Memory B cell (primary cell): ENCODE results near the gene PDE7B.

ENCODE experiments used
- ATAC-seq: fragments of 150-1000 bp; cut with Tn5 transposase; 2 replicates; pipeline ENCODE4 v1.10.0; 2021; ENCODE audit warnings: low read depth, mild to moderate bottlenecking, moderate library complexity
- DNase-seq, 2 donors: peaks; one replicate each; pipeline ENCODE4 v3.0.0; 2022; ENCODE audit warnings: low spot score in 2 of 2
- H3K27ac Mint-ChIP-seq: one replicate; pipeline ENCODE4 v1.8.0; 2022; ENCODE audit warnings: mild to moderate bottlenecking, moderate library complexity, mixed read lengths
- H3K27me3 Mint-ChIP-seq: one replicate; pipeline ENCODE4 v1.8.0; 2022; ENCODE audit warnings: mixed read lengths
- H3K36me3 Mint-ChIP-seq: one replicate; pipeline ENCODE4 v1.8.0; 2022; ENCODE audit warnings: mild to moderate bottlenecking, mixed read lengths
- H3K4me1 Mint-ChIP-seq: one replicate; pipeline ENCODE4 v1.8.0; 2022; ENCODE audit warnings: mixed read lengths
- H3K4me3 Mint-ChIP-seq: one replicate; pipeline ENCODE4 v1.8.0; 2022; ENCODE audit warnings: mild to moderate bottlenecking, moderate library complexity, mixed read lengths
- H3K9me3 Mint-ChIP-seq: one replicate; pipeline ENCODE4 v1.8.0; 2022; ENCODE audit warnings: mixed read lengths

Gene PDE7B

DNA sequence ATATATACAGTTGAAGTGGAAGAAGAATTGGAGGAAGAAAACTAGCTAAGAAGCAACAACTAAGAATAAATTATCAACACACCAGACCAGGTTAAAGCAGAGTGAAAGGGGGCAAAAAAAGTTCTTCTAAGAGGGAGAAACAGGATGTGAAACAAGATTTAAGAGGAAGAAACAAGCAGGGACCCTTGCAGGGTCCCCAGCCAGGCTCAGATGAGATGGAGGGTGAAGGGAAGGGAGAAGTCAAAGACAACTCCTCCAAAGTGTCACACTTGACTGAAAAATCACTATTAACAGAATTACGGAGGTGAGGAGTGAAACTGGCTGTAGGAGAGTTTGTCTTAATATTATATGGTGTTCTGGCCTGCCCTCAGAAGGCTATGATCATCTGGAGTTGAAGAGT is 333.2 kb downstream of the PDE7B start:
- Mint-ChIP-seq H3K9me3 (no peaks in the 10 kb centered on the region), H3K27ac (peak overlapping the region; percentile 4), H3K36me3 (peaks cover 4% of the 10 kb centered on the region), H3K4me1 (peaks cover 11% of the 10 kb centered on the region), H3K27me3 (no peaks in the 10 kb centered on the region), H3K4me3 (no peak overlapping the region)
- no peak for DNase-seq
- peak; percentile 72 for ATAC-seq

GRCh38 chr6:136186363-136186762 is 334.9 kb downstream of the PDE7B start:
- peaks cover 6% of the 10 kb centered on the region for H3K36me3 Mint-ChIP-seq

DNA sequence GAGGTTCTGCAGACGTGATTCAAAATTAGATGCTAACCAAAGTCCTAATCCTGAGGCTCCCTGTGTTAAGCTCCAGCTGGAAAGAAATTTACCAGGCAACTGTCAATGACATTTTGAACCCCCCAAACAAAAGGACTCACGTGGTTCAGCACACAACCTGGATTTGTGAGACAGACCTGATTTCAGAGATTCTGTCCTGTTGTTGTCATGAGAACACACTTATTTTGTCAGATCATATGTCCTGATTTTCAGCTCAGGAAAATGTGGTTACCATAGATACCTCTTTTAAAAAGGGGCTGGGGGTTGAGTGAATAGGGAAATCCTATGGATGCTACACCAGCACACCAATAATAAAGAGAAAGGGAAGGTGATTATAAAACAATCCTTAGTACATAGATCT is 337.0 kb downstream of the PDE7B start:
- Mint-ChIP-seq H3K9me3 (no peaks in the 10 kb centered on the region), H3K27me3 (no peaks in the 10 kb centered on the region), H3K4me1 (peaks cover 11% of the 10 kb centered on the region), H3K27ac (no peak overlapping the region), H3K36me3 (peaks cover 8% of the 10 kb centered on the region), H3K4me3 (no peak overlapping the region)
- no peak for DNase-seq
- no peak for ATAC-seq

More at GRCh38 chr6:136186363-136186762, 334.9 kb downstream of the PDE7B start:
- Mint-ChIP-seq H3K9me3 (no peaks in the 10 kb centered on the region), H3K27me3 (no peaks in the 10 kb centered on the region), H3K4me1 (peaks cover 11% of the 10 kb centered on the region), H3K4me3 (no peak overlapping the region), H3K27ac (no peak overlapping the region)
- DNase-seq (no peak), ATAC-seq (no peak)

GRCh38 chr6:136189104-136189503 is 337.6 kb downstream of the PDE7B start:
- ATAC-seq (no peak), DNase-seq (no peak)
- Mint-ChIP-seq H3K27me3 (no peaks in the 10 kb centered on the region), H3K4me1 (peaks cover 6% of the 10 kb centered on the region), H3K36me3 (peaks cover 11% of the 10 kb centered on the region), H3K4me3 (no peak overlapping the region), H3K9me3 (no peaks in the 10 kb centered on the region), H3K27ac (no peak overlapping the region)

DNA sequence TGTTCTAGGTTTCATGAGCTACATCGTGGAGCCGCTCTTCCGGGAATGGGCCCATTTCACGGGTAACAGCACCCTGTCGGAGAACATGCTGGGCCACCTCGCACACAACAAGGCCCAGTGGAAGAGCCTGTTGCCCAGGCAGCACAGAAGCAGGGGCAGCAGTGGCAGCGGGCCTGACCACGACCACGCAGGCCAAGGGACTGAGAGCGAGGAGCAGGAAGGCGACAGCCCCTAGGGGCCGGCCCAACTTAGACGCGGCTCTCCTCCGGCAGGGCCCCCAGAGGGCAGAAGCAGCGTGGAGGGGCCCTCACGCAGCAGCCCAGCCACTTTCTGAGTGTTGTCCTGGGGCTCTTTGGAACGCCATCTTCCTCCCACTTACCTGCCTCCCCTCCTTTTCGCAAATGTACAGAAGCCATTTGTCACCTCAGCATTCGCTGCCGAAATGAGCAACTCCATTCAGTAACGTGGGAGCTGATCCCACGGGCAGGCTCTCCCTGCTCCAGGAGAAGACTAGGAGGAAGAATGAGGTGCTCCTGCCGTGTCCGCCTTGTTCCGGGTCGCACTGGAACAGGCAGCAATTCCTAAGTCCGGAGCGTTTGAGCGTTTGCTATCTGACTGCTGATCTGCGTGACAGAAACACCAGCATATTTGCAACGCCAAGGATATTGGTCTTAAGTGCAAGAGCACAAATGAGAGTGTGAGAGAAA is 340.3 kb downstream of the PDE7B start:
- Mint-ChIP-seq H3K4me3 (no peak overlapping the region), H3K36me3 (peaks cover 11% of the 10 kb centered on the region), H3K27ac (no peak overlapping the region), H3K27me3 (no peaks in the 10 kb centered on the region), H3K4me1 (no peaks in the 10 kb centered on the region), H3K9me3 (no peaks in the 10 kb centered on the region)
- ATAC-seq (no peak), DNase-seq (no peak)

DNA sequence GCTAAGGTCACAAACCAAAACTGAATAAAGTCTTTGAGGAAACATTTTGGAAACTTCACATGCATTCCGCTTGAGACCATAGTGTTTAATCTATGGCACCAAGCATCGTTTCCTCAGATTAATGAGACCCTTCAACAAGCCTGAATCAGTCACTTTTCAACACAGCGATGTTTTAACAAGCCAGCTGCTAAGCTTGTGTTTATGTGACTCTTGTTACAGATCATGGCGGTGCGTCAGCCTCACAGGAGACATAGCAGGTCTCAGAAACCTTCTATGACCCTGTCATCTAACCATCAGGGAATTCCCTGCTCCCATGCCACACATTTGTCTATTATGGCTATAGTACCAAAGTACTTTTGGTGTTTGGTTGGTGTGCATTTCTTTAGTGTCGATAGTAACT is 341.4 kb downstream of the PDE7B start:
- ATAC-seq = no peak
- no peaks in the 10 kb centered on the region for H3K4me1 Mint-ChIP-seq
- H3K4me3 Mint-ChIP-seq = no peak overlapping the region
- peaks cover 9% of the 10 kb centered on the region for H3K36me3 Mint-ChIP-seq
- H3K9me3 Mint-ChIP-seq = no peaks in the 10 kb centered on the region
- no peaks in the 10 kb centered on the region for H3K27me3 Mint-ChIP-seq
- H3K27ac Mint-ChIP-seq = no peak overlapping the region
- no peak for DNase-seq

- no peak overlapping the region for H3K27ac Mint-ChIP-seq
- H3K9me3 Mint-ChIP-seq = no peaks in the 10 kb centered on the region
- H3K27me3 Mint-ChIP-seq = peaks cover 8% of the 10 kb centered on the region
- DNase-seq (no peak), ATAC-seq (no peak)
- no peaks in the 10 kb centered on the region for H3K4me1 Mint-ChIP-seq
- H3K36me3 Mint-ChIP-seq = no peaks in the 10 kb centered on the region
- no peak overlapping the region for H3K4me3 Mint-ChIP-seq
These were observed 350.2 kb downstream of the PDE7B start for GRCh38 chr6:136201732-136202131.

GRCh38 chr6:136208783-136209182 is 357.3 kb downstream of the PDE7B start:
- Mint-ChIP-seq H3K27ac (no peak overlapping the region), H3K27me3 (peaks cover 6% of the 10 kb centered on the region), H3K4me1 (no peaks in the 10 kb centered on the region), H3K9me3 (no peaks in the 10 kb centered on the region), H3K4me3 (no peak overlapping the region), H3K36me3 (no peaks in the 10 kb centered on the region)
- no peak for ATAC-seq
- DNase-seq = no peak

DNA sequence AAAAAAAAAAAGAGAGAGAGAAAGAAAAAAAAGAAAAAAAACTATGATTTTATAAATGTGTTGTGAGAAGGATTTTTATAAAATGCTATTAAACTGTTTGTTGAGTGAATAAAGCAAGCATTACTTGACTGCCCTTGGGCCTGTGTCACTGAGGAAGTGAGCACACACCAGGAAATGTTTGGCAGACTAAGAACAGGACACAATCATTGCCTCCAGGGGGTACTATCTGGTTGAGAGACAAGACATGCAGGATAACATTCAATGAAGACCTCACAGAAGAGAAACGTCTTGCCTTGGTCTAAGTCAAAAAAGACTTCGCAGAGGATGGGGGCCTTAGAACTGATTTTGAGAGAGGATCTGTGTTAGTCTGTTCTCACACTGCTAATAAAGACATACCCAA is 358.0 kb downstream of the PDE7B start:
- H3K9me3 Mint-ChIP-seq = no peaks in the 10 kb centered on the region

GRCh38 chr6:136210398-136211165 is 359.1 kb downstream of the PDE7B start:
- Mint-ChIP-seq H3K27me3 (peaks cover 6% of the 10 kb centered on the region), H3K36me3 (no peaks in the 10 kb centered on the region), H3K27ac (no peak overlapping the region), H3K4me1 (no peaks in the 10 kb centered on the region), H3K4me3 (no peak overlapping the region), H3K9me3 (no peaks in the 10 kb centered on the region)
- DNase-seq = no peak
- ATAC-seq = no peak

More for the DNA sequence above, 358.0 kb downstream of the PDE7B start:
- Mint-ChIP-seq H3K27ac (no peak overlapping the region), H3K36me3 (no peaks in the 10 kb centered on the region), H3K4me1 (no peaks in the 10 kb centered on the region), H3K4me3 (no peak overlapping the region), H3K27me3 (peaks cover 6% of the 10 kb centered on the region)
- no peak for DNase-seq
- ATAC-seq = no peak

- Mint-ChIP-seq H3K9me3 (no peaks in the 10 kb centered on the region), H3K4me3 (no peak overlapping the region), H3K27me3 (peaks cover 3% of the 10 kb centered on the region), H3K4me1 (no peaks in the 10 kb centered on the region), H3K36me3 (no peaks in the 10 kb centered on the region), H3K27ac (no peak overlapping the region)
- ATAC-seq = no peak
- DNase-seq = no peak
These were observed 361.1 kb downstream of the PDE7B start for GRCh38 chr6:136212608-136213007.

GRCh38 chr6:136213012-136213539 is 361.6 kb downstream of the PDE7B start:
- no peak overlapping the region for H3K27ac Mint-ChIP-seq
- no peak for ATAC-seq
- H3K4me3 Mint-ChIP-seq = no peak overlapping the region
- no peak for DNase-seq
- no peaks in the 10 kb centered on the region for H3K4me1 Mint-ChIP-seq
- peaks cover 3% of the 10 kb centered on the region for H3K27me3 Mint-ChIP-seq
- H3K9me3 Mint-ChIP-seq = no peaks in the 10 kb centered on the region
- H3K36me3 Mint-ChIP-seq = no peaks in the 10 kb centered on the region

DNA sequence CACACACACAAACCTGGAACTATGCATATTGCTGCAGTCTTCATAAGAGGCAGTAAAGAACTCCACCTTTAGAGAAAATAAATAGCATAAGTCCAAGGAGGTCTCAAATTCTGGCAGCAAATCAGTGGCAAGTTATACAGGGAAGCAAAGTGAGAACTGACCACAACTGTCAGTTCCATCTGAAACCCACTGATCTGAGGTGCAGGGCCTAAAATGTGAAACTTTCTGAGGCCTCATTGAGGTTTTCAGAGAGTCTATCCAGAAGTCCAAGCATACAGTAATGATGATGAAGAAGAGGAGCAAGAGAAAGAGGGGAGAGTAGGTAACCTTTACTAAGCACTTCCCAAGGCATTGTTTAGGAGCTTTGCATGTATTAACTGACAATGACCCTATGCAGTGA is 362.4 kb downstream of the PDE7B start:
- DNase-seq (no peak), ATAC-seq (no peak)
- Mint-ChIP-seq H3K9me3 (peaks cover under 1% of the 10 kb centered on the region), H3K27ac (no peak overlapping the region), H3K27me3 (peaks cover under 1% of the 10 kb centered on the region), H3K36me3 (no peaks in the 10 kb centered on the region), H3K4me1 (no peaks in the 10 kb centered on the region), H3K4me3 (no peak overlapping the region)

DNA sequence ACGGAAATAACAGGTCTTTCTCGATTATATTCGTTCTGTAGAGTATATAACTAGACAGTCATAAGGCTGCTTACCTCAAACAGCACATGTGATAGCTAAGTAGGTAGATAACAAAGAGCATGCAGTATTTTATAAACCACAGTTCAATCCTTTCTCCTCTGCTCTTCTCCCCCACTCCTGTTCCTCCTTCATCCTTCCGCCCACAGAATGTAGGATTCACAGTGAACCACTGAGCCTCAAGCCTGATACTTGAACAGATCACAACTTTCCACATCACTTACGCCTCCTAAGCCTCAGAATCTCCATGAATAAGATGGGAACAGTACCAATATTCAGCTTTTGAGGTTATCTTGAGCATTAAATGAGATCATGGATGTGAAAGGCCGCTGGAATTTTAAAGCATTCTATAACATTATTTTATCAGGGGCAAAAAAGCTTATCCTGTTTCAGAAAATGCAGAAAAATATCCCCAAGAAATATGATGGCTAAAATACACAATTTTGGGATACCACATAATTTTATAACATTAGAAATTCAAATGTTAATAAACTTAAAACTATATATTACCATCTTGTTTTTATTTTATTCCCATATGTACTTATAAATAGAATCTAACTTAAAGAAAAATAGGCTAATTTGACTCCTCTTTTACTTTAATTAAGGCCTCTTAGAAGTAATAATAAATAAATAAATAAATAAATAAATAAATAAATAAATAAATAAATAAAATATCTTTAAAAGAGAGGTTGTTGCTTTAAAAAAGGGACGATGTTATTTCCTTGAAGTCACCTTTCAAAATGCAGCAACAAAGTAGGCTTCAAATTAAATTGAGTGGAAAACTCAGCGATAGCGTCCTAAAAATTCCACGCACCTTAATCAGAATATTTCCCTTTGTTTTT is 365.3 kb downstream of the PDE7B start:
- Mint-ChIP-seq H3K27me3 (peaks cover 4% of the 10 kb centered on the region), H3K9me3 (peaks cover 5% of the 10 kb centered on the region), H3K4me1 (no peaks in the 10 kb centered on the region), H3K36me3 (peaks cover 4% of the 10 kb centered on the region), H3K4me3 (no peak overlapping the region), H3K27ac (no peak overlapping the region)
- DNase-seq = no peak
- ATAC-seq = no peak
